Activated CD4-positive, alpha-beta T cell treated with anti-CD3 and anti-CD28 coated beads, Interleukin-10, Interleukin-2, amounts not matched to agents 100 ng/mL and 50 ng/mL, durations not matched to agents 16 hours and 8 hours (primary cell): ENCODE results near the gene GXYLT2.

Experiments
- DNase-seq: peaks from one replicate; pipeline ENCODE4 v3.0.0-alpha.2; 2020

The GXYLT2 gene

GRCh38 chr3:72938471-72939265 is 50.8 kb downstream of the GXYLT2 start:
- DNase-seq: peak; percentile 54

DNA sequence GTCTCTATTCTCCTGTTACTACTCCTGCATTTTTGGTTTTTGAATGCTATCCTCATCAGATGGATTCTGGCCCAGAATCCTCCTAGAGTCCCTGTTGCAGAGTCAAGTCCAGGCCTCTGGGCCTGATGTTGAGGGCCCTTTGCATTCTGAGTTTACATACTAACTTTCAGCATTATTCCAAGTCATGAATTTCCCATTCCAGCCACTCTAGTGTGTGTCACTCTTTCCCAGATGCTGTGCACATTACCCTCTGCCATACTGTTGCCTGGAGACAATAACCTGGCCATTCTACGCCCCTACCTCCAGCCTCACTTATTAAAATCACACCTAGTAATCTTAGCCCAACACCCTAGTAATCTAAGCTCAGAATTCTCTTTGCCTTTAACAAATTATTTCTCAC is 53.4 kb downstream of the GXYLT2 start:
- no peak for DNase-seq

- no peak for DNase-seq
These were observed 54.6 kb downstream of the GXYLT2 start for GRCh38 chr3:72942427-72942826.

- no peak for DNase-seq
These were observed 56.9 kb downstream of the GXYLT2 start for GRCh38 chr3:72944696-72945095.

DNA sequence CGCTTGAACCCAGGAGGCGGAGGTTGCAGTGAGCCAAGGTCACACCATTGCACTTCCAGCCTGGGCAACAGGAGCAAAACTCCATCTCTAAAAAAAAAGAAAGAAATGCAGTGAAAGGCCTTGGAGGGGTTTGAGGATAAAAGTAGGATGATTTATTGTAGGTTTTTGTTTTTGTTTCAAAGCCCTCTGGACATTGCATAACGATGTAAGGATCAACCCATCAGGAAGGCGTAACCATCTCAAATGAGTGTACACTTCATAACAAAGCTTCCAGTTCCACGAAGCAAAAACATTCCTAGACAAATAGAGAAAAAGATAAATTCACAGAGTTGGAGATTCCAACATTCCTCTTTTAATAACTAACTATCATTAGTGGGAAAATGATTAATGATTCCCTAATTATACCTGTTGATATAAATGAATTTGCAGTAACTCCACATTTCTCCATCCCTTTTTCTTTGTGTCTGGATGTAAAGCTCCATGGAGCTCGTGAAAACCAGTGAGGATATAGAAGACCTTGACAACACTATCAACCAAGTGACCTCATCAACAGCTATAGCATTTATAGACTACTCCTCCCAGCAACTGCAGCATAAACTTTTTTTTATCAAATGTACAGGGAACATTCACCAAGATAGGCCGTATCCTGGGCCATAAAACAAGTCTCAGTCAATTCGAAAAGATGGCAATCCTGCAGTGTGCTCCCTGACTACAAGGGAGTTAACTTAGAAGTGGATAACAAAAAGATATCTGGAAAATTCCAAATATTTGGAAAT is 60.1 kb downstream of the GXYLT2 start:
- no peak for DNase-seq

- DNase-seq: no peak
These were observed 61.2 kb downstream of the GXYLT2 start for GRCh38 chr3:72949016-72949415.

DNA sequence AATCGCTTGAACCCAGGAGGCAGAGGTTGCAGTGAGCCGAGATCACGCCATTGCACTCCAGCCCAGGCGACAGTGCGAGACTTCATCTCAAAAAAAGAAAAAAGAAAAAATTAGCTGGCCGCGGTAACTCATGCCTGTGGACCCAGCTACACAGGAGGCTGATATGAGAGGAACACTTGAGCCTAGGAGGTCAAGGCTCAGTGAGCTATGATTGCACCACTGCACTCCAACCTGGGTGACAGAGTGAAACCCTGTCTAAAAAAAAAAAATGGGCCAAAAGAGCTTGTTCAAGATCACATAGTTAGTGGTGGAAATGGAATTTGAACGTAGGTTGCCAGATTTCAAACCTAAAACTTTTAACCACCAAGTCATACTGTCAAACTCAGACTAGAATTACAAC is 62.5 kb downstream of the GXYLT2 start:
- no peak for DNase-seq

DNA sequence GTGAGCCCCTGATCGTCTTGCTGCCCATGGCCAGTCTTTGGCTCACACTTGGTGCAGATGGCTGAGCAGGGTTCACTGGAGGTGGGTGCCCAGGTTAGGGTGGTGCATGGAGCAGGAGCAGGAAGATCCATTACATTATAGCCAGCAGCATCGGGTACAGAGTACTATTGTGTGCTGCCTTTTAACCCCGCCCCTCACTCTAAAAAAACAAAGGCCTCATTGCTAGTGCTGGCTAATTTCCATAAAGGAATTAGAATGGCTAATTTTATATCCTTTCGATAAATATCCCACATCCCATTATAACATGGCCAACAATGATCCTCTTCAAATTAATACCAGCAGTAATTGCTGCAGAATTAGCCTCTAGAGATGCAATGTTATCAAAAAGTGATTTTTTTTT is 63.0 kb downstream of the GXYLT2 start:
- DNase-seq: no peak

DNA sequence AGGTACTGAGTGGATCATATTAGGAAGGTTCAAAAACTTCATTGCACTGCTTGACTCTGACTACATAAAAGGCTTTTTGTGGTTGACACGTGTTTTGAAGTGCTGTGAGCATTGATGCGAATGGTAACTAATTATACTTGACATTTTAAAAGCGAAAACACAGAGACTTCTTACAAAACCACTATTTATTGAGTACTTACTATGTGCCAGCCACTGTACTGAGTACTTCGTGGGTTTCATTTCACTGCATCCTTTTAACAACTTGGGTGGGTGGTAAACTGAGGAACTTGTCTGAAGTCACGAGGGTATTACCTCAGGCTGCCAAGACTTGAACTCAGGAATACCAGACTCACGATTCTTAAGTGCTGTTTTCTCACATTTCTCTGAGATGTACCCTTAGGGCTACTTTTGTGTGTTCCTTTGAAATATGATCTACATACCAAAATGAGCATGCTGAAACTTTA is 63.4 kb downstream of the GXYLT2 start:
- peak; percentile 34 for DNase-seq

- DNase-seq: no peak
These were observed 65.6 kb downstream of the GXYLT2 start for GRCh38 chr3:72953325-72953956.

DNA sequence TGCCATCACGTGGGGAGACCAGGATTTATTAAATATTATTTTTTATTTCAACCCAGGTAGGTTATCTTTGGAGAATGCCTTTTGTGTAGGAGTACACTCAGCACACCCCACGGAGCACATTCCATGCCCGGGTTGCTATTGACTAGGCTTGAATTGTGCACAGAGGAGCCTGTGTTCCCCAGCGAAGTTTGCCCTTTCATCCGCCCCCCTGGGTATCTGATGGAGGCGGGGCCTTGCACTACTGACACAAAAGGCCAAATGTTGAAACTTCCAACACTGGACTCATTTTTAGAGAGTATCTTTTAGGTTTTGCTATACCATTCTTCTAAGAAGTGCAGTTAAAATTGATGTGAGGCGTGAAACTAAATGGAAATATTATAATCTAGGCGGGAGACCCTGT is 69.5 kb downstream of the GXYLT2 start:
- no peak for DNase-seq

DNA sequence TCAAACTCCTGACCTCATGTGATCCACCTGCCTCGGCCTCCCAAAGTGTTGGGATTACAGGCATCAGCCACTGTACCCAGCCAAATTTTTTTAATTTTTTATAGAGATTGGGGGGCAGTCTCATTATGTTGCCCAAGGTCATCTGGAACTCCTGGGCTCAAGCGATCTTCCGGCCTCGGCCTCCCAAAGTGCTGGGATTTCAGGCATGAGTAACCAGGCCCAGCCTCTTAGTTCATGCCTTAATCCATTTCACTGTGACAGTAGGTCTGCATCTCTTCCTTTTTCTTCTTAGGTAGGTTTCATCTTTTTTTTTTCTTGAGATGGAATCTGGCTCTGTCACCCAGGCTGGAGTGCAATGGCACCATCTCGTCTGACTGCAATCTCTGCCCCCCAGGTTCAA is 71.5 kb downstream of the GXYLT2 start:
- DNase-seq: no peak

- DNase-seq: no peak
These were observed 73.1 kb downstream of the GXYLT2 start for GRCh38 chr3:72960812-72961518.

- no peak for DNase-seq
These were observed 73.9 kb downstream of the GXYLT2 start for GRCh38 chr3:72961752-72962151.

DNA sequence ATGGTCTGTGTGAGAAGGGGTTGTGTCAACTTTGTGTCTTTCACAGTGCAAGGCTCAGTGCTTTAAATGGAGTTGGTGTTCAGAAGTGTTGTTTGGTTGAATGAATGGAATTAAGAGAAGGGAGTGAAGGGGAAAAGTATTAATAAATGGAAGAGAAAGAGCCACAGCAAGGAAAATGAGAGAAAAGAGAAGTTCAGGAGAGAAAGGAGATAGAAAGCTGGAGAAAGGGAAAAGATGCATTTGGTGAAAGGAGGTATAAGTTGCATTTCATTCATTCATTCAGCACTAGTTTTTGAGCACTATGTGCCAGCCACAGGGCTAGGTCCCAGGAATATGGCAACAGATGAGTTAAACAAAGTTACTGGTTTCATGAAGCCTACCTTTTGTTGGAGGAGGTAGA is 74.5 kb downstream of the GXYLT2 start:
- no peak for DNase-seq

GRCh38 chr3:72964633-72965032 is 76.8 kb downstream of the GXYLT2 start:
- DNase-seq: no peak

DNA sequence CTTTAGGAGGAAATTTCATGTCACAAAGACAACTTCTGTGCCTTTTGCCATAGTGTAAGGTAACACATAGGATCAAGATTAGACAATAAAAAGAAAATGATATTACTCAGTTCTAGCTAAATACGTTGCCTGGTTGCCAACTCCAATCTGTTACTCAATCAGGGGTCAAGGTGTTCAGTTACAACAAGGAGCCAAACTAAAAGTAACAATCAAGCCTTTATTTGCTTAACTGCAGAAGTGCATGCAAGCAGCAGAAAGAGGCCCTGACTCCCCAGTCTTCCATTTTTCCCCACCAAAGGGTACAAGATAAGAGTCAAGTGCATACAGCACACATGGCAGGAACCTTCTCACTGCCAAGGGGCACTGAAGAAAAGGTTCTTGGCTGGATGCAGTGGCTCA is 80.4 kb downstream of the GXYLT2 start:
- no peak for DNase-seq

GRCh38 chr3:72969766-72970165 is 81.9 kb downstream of the GXYLT2 start:
- no peak for DNase-seq

GRCh38 chr3:72970942-72971341 is 83.1 kb downstream of the GXYLT2 start:
- no peak for DNase-seq

GRCh38 chr3:72972706-72973030 is 84.8 kb downstream of the GXYLT2 start:
- DNase-seq: no peak

GRCh38 chr3:72973031-72973723 is 85.3 kb downstream of the GXYLT2 start:
- no peak for DNase-seq

GRCh38 chr3:72973786-72974185 is 85.9 kb downstream of the GXYLT2 start:
- DNase-seq: no peak

DNA sequence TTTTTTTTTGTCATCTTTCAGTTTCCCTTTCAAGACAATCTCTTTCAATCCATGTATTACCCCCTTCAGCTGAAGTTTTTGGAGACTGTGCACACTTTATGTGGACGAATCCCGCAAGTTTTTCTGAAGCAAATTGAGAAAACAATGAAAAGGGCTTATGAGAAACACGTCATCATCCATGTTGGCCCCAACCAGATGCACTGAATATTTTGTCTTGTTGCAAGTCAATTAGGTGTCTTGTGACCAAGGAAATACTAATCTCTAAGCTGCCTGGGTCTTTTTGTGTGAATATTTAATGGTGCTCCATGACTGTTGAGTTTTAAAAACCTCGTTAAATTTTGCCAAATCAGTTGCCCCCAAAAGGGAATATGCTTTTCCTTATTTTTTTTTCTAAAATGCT is 87.1 kb downstream of the GXYLT2 start:
- no peak for DNase-seq
